PC-3 (cell line): ENCODE data around the gene PACS1. TPM values are rescaled to one million over a fixed set of nuclear protein-coding genes. Genes with fewer than 3 reads are reported as not detected.

Source experiments
- ATAC-seq: fragments of 200-7000 bp; cut with Tn5 transposase; 2 replicates; pipeline ENCODE4 v1.9.1; 2020; ENCODE audit warnings: mild to moderate bottlenecking, moderate library complexity
- BruUV-seq: library from RNA; stranded (reverse); fragments of 400-500 nt; replicated peaks from 2 replicates; lab custom pipeline; 2021; lab: Mats Ljungman, UMichigan
- CTCF ChIA-PET: fragments of 300-600 bp; sonication (Branson Sonifier 250); formaldehyde crosslinking; loops from one replicate; lab custom pipeline; 2022; ENCODE audit warnings: antibody characterized with exemption; lab: Charles Lee
- POLR2A ChIA-PET: fragments of 300-600 bp; sonication (Branson Sonifier 250); formaldehyde crosslinking; loops from one replicate; lab custom pipeline; 2022; ENCODE audit warnings: antibody characterized with exemption; ENCODE audit not compliant: unreplicated experiment; lab: Charles Lee
- DNase-seq: peaks from one replicate; pipeline ENCODE4 v3.0.0-alpha.2; 2015
- H2AFZ ChIP-seq: fragments of 300-600 bp; sonication (generic); 2 replicates; pipeline ENCODE4 v1.6.0; 2016; ENCODE audit warnings: antibody characterized with exemption, low read length
- H3F3A ChIP-seq: fragments of 300-600 bp; sonication (generic); one replicate; pipeline ENCODE4 v1.6.0; 2017; ENCODE audit warnings: antibody characterized with exemption, low read length, control low read depth, mild to moderate bottlenecking; ENCODE audit not compliant: unreplicated experiment
- H3K27ac ChIP-seq: fragments of 300-600 bp; sonication (generic); 2 replicates; pipeline ENCODE4 v1.5.1; 2016; ENCODE audit warnings: mild to moderate bottlenecking, low read length
- H3K27me3 ChIP-seq: fragments of 300-600 bp; sonication (generic); 2 replicates; pipeline ENCODE4 v1.6.1; 2016; ENCODE audit warnings: low read length, mixed read lengths
- H3K36me3 ChIP-seq: fragments of 300-600 bp; sonication (generic); 2 replicates; pipeline ENCODE4 v1.6.1; 2016; ENCODE audit warnings: low read depth, mixed run types, low read length, mixed read lengths
- H3K4me1 ChIP-seq: fragments of 300-600 bp; sonication (generic); 2 replicates; pipeline ENCODE4 v1.5.1; 2016; ENCODE audit warnings: low read length; ENCODE audit not compliant: insufficient read depth
- H3K4me2 ChIP-seq: fragments of 300-600 bp; sonication (generic); 2 replicates; pipeline ENCODE4 v1.6.0; 2016; ENCODE audit warnings: low read length
- H3K4me3 ChIP-seq: fragments of 300-600 bp; sonication (generic); 2 replicates; pipeline ENCODE4 v1.5.1; 2016; ENCODE audit warnings: mild to moderate bottlenecking, low read length, mixed read lengths
- H3K79me2 ChIP-seq: fragments of 300-600 bp; sonication (generic); 2 replicates; pipeline ENCODE4 v1.6.1; 2017; ENCODE audit warnings: low read length, mixed read lengths
- H3K9ac ChIP-seq: fragments of 300-600 bp; sonication (generic); 2 replicates; pipeline ENCODE4 v1.6.0; 2016; ENCODE audit warnings: mild to moderate bottlenecking, low read length
- H3K9me2 ChIP-seq: fragments of 300-600 bp; sonication (generic); replicated peaks from 2 replicates; pipeline ENCODE4 v1.6.1; 2016; ENCODE audit warnings: mixed run types, low read length, mixed read lengths
- H3K9me3 ChIP-seq: fragments of 300-600 bp; sonication (generic); 2 replicates; pipeline ENCODE4 v1.6.1; 2016; ENCODE audit warnings: low read length, mixed read lengths
- H4K20me1 ChIP-seq: fragments of 300-600 bp; sonication (generic); 2 replicates; pipeline ENCODE4 v1.6.1; 2016; ENCODE audit warnings: low read length, mixed read lengths
- CTCF ChIP-seq: fragments of 300-600 bp; sonication (generic); conservative IDR thresholded peaks from 2 replicates; pipeline ENCODE4 v1.5.1; 2017; ENCODE audit warnings: antibody characterized with exemption, low read depth, mild to moderate bottlenecking, low read length
- EZH2 ChIP-seq: fragments of 300-600 bp; sonication (generic); IDR thresholded peaks from one replicate; pipeline ENCODE4 v1.6.1; 2017; ENCODE audit warnings: antibody characterized with exemption, mild to moderate bottlenecking, low read length; ENCODE audit not compliant: unreplicated experiment
- EZH2phosphoT487 ChIP-seq: fragments of 300-600 bp; sonication (generic); IDR thresholded peaks from 2 replicates; pipeline ENCODE4 v1.6.1; 2018; ENCODE audit warnings: mild to moderate bottlenecking, antibody characterized with exemption, low read length, borderline replicate concordance
- intact Hi-C: fragments of 100-400 bp; cut with micrococcal nuclease; formaldehyde crosslinking; loops from 2 replicates; pipeline ENCODE4 v1.9.0; 2023
- total RNA-seq: library from RNA; depleted of rRNA; stranded (reverse); fragments of >200 nt; gene quantifications from 2 replicates; pipeline ENCODE4 v1.2.3, GENCODE V29; 2014

The PACS1 gene
- total RNA-seq, 1 experiment from 2014 or later, result 28.7 TPM

GRCh38 chr11:66281776-66282467 lies 211.8 kb downstream of the PACS1 start:
- no peak overlapping the region for H3K4me3 ChIP-seq
- BruUV-seq, result no TSS peak
- H3K27me3 ChIP-seq, result no peaks in the 10 kb centered on the region
- ChIA-PET CTCF (no interaction called here), POLR2A (interaction anchor here (0.7 kb wide), 1 partner anchor 8 kb away, joined by 4 read pairs; no protein-coding TSS in a partner anchor)
- H3K27ac ChIP-seq, result no peak overlapping the region
- no peaks in the 10 kb centered on the region for H3K9me2 ChIP-seq
- H3K9ac ChIP-seq, result no peak overlapping the region
- H3K9me3 ChIP-seq, result no peaks in the 10 kb centered on the region
- H4K20me1 ChIP-seq, result no peaks in the 10 kb centered on the region
- ATAC-seq (no peak), DNase-seq (no peak)
- TF ChIP-seq CTCF (no peak), EZH2phosphoT487 (no peak), EZH2 (no peak)
- H3K4me1 ChIP-seq, result peaks cover 9% of the 10 kb centered on the region; the same call in 1 of the 2 replicates
- no peaks in the 10 kb centered on the region for H3F3A ChIP-seq
- peaks cover 4% of the 10 kb centered on the region; the same call in 1 of the 2 replicates for H3K79me2 ChIP-seq
- H3K4me2 ChIP-seq, result no peak overlapping the region
- intact Hi-C loops, result no loop called here
- H3K36me3 ChIP-seq, result no peaks in the 10 kb centered on the region
- H2AFZ ChIP-seq, result no peak overlapping the region

- Histone ChIP-seq H2AFZ (no peak overlapping the region), H3K36me3 (no peaks in the 10 kb centered on the region), H3K9ac (no peak overlapping the region), H3K79me2 (peaks cover 12% of the 10 kb centered on the region), H3K9me3 (no peaks in the 10 kb centered on the region), H3K4me1 (peaks cover 12% of the 10 kb centered on the region), H3F3A (no peaks in the 10 kb centered on the region), H3K27ac (no peak overlapping the region), H3K9me2 (no peaks in the 10 kb centered on the region), H3K4me3 (no peak overlapping the region), H4K20me1 (no peaks in the 10 kb centered on the region), H3K4me2 (no peak overlapping the region), H3K27me3 (no peaks in the 10 kb centered on the region)
- TF ChIP-seq CTCF (peak; percentile 96), EZH2 (no peak)
- intact Hi-C loops, result no loop called here
- ChIA-PET POLR2A (no interaction called here), CTCF (interaction anchor here (0.6 kb wide), 1 partner anchor 836 kb away, joined by 3 read pairs; the partner anchor contains the start of gene KDM2A)
- no TSS peak for BruUV-seq
- ATAC-seq (peak; percentile 79), DNase-seq (peak; percentile 97)
These were observed 212.7 kb downstream of the PACS1 start for GRCh38 chr11:66282468-66283455.
